HG02798 (cell line): ENCODE results near the gene PLK1.
"Not testable (repeated sequence)": the region's sequence is repeated elsewhere in the genome, so short reads cannot be mapped to it uniquely, and the experiment has no call there.

Experiments used
- ATAC-seq: cut with Tn5 transposase; IDR thresholded peaks from one replicate; pipeline ENCODE4 v1.9.1; 2021; ENCODE audit warnings: mild to moderate bottlenecking; ENCODE audit not compliant: unreplicated experiment, poor library complexity

PLK1 gene

GRCh38 chr16:23705517-23705902 lies 26.8 kb downstream of the PLK1 start:
- no peak for ATAC-seq

DNA sequence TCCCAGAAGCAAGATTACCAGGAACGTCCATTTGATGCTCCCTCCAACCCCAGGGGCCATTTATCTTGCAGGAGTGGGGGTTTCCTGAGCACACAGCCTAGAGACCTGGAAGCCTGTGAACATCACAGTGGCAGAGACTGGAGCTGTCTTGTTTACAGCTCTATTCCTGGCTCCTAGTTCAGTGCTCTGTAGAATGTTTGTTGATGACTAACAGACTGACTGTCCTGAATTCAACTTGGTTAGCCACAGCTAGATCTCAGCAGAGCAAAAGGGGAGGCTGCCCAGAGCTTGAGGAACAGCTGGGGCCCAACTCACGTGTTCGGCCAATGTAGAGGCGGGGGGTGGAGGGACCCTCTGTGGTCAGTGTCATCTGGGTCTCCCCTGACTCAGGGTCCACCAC lies 27.8 kb downstream of the PLK1 start:
- ATAC-seq, result no peak

DNA sequence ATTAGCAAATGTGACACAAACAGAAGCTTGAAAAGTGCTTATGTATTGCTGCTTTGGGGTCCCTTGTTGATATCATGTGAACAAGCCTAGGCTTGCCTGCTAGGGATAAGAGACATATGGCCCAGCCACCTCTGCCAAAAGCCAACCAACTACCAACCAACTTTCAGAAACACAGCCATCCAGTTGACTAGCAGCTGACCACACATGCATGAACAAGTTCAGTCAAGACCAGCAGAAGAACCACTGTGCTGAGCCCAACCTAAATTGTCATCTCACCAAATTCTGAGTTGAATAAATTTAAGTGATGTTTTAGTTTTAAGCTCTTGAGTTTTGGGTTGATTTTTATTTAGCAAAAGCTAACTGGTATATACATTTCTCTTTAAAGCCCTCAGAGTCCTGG lies 30.8 kb downstream of the PLK1 start:
- no peak for ATAC-seq

GRCh38 chr16:23710008-23710407 lies 31.3 kb downstream of the PLK1 start:
- no peak for ATAC-seq

- no peak for ATAC-seq
These were observed 31.8 kb downstream of the PLK1 start for GRCh38 chr16:23710504-23710903.

DNA sequence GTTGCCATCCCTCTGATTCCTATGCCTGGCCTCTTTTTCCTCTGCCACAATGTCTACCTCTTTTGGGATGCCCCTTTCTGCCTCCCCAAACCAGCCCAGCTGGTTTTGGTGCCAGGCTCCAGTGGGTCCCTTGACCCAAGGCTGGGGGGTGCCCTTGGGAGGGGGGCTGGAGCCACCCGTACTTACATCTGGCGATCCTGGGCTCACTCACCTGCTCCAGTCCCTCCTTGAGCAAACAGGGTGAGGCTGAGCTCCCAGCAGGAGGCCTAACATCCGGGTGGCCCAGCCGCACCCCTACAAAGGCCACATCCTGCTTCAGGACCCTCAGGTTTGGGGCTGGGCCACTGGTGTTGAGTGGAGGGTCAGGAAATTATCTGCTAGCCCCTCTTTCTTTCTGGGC lies 33.1 kb downstream of the PLK1 start:
- ATAC-seq, result no peak

DNA sequence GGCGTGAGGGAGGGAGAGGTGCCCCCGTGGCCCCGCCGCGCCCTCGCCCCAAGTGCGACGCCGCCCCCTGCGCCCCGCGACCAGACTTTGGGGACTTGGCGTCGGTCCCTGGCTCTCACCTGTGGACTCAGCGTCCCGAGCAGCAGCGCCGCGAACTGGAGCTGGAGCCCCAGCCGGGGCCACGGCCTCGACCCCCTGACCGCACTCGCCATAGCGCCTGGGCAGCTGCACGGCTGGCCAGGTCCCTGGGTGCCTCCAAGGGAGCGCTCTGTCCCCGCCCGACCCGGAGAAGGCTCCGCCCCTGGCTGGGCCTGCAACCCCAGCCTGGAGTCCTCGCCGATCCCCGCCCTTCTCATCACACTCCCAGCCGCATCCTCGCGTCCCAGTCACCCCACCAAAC lies 34.3 kb downstream of the PLK1 start, which contains the start of gene ERN2:
ERN2 (minus strand) TSS at position 247 of the 400 bp plus-strand sequence; CDS start at position 212, 35 bp downstream.
- ATAC-seq, result no peak

- no peak for ATAC-seq
These were observed 37.8 kb downstream of the PLK1 start for GRCh38 chr16:23716484-23716883.

DNA sequence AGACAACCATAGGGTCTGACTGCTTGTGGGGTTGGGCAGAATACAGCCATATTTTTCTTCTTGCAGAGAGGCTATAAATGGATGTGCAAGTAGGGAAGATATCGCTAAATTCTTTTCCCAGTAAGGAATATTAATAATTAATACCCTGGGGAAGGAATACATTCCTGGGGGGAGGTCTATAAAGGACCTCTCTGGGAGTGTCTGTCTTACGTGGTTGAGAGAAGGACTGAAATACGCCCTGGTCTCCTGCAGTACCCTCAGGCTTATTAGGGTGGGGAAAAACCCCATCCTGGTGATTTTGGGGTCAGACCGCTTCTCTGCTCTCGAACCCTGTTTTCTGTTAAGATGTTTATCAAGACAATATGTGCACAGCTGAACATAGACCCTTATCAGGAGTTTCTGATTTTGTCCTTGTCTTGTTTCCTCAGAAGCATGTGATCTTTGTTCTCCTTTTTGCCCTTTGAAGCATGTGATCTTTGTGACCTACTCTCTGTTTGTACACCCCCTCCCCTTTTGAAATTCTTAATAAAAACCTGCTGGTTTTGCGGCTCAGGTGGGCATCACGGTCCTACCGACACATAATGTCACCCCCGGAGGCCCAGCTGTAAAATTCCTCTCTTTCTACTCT lies 44.0 kb downstream of the PLK1 start:
- not testable (repeated sequence) for ATAC-seq

DNA sequence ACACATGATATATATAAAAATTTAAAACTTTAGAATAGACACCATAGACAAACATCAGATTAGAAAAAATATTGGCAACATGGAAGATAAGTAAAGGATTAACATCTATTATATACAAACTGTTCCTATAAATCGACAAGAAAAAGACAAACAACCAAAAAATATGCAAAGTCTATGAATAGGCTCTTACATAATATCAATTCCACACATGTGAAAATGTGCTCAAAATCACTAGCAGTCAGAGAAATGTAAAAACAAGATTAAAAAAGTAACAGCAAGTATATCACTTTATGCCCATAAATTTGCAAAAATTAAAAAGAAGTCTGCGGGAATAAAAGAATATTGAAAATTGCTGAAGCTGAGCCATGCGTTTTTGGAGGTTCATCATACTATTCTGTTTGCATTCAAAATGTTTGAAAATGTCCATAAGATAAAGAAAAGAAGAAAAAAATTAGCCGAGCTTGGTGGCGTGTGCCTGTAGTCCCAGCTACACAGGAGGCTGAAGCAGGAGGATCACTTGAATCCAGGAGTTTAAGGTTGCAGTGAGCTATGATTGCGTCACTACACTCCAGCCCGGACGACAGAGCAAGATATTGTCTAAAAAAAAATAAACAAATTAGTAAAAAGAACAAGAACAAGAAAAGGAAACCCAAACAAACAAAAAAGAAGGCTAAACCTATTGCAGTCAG lies 45.6 kb downstream of the PLK1 start:
- ATAC-seq, result no peak

DNA sequence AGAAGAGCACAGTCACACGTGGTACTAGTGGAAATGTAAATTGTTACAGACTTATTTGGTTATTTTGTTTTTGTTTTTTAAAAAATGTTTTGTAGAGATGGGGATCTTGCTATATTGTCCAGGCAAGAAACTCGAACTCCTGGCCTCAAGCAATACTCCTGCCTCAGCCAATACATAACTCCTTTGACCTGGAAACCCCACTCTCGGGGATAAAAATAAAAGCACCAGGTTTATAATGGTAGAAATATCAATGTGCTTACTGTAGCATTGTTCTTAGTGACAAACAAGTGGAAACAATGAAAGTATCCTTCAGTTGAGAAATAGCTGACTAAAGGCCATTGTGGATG lies 46.1 kb downstream of the PLK1 start:
- no peak for ATAC-seq

GRCh38 chr16:23726710-23727109 lies 48.0 kb downstream of the PLK1 start:
- no peak for ATAC-seq

GRCh38 chr16:23728112-23728477 lies 49.4 kb downstream of the PLK1 start:
- no peak for ATAC-seq

DNA sequence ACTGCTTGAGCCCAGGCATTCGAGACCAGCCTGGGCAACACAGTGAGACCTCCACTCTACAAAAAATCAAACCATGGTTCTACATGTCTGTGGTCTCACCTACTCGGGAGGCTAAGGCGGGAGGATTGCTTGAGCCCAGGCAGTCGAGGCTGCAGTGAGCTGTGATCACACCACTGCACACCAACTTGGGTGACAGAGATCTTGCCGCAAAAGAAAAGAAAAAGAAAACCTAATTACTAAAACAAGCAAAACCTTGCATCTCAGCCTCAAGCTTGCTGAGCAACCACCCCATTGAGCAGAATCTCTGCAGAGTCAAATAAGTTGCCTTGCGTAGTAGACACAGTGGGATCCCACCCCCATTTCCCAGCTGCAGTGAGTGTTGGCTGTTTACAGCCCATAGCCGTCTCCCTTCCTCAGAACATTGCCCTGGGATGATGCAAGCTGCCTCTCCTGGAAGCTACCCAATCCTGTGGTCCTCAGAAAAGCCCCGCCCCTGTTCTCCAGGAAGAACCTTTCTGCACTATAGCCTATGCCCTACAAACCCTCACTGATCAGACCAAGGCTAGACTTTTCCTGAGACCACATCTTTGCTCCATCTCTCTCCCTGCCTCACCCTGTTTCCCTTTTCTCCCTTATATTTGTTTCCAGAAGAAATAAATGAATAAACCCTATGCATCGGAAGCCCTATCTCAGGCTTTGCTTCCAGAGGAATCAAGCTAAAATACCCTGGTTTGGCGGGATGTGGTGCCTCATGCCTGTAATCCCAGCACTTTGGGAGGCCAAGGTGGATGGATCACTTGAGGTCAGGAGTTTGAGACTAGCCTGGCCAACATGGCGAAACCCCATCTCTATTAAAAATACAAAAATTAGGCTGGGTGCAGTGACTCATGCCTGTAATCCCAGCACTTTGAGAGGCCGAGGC lies 51.1 kb downstream of the PLK1 start:
- ATAC-seq, result no peak

DNA sequence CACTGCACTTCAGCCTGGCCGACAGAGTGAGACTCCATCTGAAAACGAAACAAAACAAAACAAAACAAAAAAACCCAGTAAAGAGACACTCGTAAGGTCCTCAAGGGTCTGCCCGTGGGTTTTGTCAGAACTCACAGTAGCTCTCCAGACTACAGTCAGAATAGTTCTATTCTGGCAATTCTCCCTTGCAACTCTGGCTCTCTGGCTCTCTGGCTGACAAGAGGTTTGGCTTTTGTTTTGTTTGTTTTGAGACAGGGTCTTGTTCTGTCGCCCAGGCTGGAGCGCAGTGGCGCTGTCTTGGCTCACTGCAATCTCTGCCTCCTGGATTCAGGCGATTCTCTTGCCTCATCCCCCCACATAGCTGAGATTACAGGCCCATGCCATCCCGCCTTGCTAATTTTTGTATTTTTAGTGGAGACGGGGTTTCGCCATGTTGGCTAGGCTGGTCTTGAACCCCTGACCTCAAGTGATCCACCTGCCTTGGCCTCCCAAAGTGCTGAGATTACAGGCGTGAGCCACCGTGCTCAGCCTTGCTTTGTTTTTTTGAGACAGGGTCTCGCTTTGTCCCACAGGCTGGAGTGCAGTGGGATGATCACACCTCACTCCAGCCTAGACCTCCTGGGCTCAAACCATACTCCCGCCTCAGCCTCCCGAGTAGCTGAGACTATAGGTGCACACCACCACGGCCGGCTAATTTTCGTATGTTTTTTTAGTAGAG lies 55.6 kb downstream of the PLK1 start:
- no peak for ATAC-seq

- not testable (repeated sequence) for ATAC-seq
These were observed 58.8 kb downstream of the PLK1 start for GRCh38 chr16:23737423-23738028.

GRCh38 chr16:23739516-23739915 lies 60.8 kb downstream of the PLK1 start:
- no peak for ATAC-seq
